GM12878 (cell line): ENCODE data around the gene MGRN1.

Experiments used
- CEBPB ChIP-seq, 2 experiments: fragments of 150-350 bp in 1 of 2; IDR thresholded peaks; 2 replicates each; pipeline ENCODE4 v1.6.1; 2012 to 2014; ENCODE audit warnings: low read depth in 2 of 2, low read length in 2 of 2, borderline replicate concordance in 1 of 2, inconsistent platforms in 1 of 2
- SMAD5 ChIP-seq: IDR thresholded peaks from 2 replicates; pipeline ENCODE4 v1.6.1; 2016; ENCODE audit warnings: antibody characterized with exemption, low read depth
- TF ChIP-seq, protein P1 (sequence below), 3 experiments: IDR thresholded peaks in 2 of 3; conservative IDR thresholded peaks in 1 of 3; 2 replicates each; pipeline ENCODE4 v1.5.1; 2011; ENCODE audit warnings: low read depth in 3 of 3, low read length in 3 of 3, mild to moderate bottlenecking in 3 of 3, control low read depth in 2 of 3, moderate library complexity in 2 of 3, inconsistent platforms in 1 of 3, mixed read lengths in 1 of 3; ENCODE audit not compliant: control insufficient read depth in 2 of 3, insufficient read depth in 1 of 3; ENCODE audit errors: extremely low read depth in 1 of 3
- TF ChIP-seq, protein P2 (sequence below): fragments of 450-650 bp; conservative IDR thresholded peaks from 2 replicates; pipeline ENCODE4 v1.6.1; 2017; ENCODE audit warnings: mild to moderate bottlenecking, moderate library complexity

DNA sequence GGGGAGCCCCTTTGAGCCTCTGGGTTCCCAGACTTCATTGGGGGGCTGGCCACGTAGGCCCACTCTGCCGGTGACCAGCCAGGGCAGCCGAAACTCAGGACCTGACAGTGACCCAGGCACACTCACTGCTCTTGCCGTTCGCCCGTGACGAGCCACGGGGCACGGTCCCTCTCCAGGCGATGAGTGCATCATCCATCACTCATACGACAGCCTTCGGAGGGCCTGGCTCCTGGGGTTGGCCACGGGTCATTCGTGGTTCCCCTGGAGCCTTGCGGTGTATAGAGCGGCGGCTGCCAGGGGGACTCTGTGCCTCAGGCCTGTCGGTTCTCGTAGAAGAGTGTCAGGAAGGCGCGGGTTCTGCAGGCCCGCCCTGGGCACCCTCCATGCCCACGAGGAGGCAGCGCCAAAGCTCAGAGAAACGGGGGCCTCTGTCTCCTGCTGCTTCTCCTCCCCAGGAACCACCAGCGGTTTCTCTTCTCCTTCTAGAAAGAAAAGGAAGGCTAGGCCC is 57.5 kb downstream of the MGRN1 start:
- TF ChIP-seq, protein P1, sequence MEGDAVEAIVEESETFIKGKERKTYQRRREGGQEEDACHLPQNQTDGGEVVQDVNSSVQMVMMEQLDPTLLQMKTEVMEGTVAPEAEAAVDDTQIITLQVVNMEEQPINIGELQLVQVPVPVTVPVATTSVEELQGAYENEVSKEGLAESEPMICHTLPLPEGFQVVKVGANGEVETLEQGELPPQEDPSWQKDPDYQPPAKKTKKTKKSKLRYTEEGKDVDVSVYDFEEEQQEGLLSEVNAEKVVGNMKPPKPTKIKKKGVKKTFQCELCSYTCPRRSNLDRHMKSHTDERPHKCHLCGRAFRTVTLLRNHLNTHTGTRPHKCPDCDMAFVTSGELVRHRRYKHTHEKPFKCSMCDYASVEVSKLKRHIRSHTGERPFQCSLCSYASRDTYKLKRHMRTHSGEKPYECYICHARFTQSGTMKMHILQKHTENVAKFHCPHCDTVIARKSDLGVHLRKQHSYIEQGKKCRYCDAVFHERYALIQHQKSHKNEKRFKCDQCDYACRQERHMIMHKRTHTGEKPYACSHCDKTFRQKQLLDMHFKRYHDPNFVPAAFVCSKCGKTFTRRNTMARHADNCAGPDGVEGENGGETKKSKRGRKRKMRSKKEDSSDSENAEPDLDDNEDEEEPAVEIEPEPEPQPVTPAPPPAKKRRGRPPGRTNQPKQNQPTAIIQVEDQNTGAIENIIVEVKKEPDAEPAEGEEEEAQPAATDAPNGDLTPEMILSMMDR (IDR thresholded peaks at IDR 0.05 in 2 of 3, conservative IDR thresholded peaks at IDR 0.05 in 1 of 3; ENCODE audit: control insufficient read depth in 2 of 3, extremely low read depth in 1 of 3, insufficient read depth in 1 of 3, low read depth in 3 of 3, low read length in 3 of 3) = no peak
- TF ChIP-seq SMAD5 = no peak
- TF ChIP-seq, protein P2, sequence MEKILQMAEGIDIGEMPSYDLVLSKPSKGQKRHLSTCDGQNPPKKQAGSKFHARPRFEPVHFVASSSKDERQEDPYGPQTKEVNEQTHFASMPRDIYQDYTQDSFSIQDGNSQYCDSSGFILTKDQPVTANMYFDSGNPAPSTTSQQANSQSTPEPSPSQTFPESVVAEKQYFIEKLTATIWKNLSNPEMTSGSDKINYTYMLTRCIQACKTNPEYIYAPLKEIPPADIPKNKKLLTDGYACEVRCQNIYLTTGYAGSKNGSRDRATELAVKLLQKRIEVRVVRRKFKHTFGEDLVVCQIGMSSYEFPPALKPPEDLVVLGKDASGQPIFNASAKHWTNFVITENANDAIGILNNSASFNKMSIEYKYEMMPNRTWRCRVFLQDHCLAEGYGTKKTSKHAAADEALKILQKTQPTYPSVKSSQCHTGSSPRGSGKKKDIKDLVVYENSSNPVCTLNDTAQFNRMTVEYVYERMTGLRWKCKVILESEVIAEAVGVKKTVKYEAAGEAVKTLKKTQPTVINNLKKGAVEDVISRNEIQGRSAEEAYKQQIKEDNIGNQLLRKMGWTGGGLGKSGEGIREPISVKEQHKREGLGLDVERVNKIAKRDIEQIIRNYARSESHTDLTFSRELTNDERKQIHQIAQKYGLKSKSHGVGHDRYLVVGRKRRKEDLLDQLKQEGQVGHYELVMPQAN = no peak
- no peak for TF ChIP-seq CEBPB (IDR thresholded peaks at IDR 0.05; ENCODE audit: borderline replicate concordance in 1 of 2, low read depth in 2 of 2, low read length in 2 of 2)
